ENCODE measurements around the gene NRXN3.
A peak's percentile ranks its signal among the peaks of the same experiment; 100 is the strongest.

The NRXN3 gene

DNA sequence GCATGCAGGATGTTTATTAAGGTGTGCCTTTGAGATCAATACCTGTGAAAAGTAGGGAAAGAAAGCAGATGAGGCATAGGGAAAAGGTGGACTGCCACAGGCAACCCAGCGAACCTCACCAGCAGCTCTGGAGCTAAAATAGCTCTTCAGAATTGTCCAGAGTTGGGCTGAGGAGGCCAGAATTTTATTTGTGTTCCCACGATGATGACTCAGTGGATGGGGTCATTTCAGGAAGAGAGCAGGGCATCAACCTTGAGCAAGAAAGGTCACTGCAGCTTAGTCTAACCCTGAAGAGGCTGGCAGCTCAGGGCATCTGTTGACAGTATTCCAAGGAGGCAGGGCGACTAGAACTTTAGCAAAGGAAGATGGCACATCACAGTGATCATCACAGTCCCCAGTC, 1345.0 kb downstream of the NRXN3 start:
- no peak for DNase-seq

DNA sequence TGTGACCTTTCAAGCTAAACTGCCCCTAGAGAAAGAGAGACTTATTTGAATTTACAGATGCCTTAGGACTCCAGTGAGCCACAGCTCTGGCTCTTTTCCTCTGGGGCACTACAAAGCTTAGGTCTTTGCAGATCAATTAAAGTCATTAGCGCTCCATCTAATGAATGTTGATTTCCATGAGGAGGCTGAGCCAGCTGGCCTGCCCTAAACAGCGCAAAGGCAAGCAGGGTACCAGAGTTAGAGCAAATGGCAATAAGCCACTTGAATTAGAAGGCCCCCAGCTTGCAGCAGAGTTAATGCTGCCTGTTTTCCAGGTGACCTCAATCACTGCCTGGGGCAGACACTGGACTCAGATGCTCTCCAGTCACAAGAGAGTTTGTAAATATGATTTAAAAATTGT, 1345.8 kb downstream of the NRXN3 start:
- DNase-seq: no peak

DNA sequence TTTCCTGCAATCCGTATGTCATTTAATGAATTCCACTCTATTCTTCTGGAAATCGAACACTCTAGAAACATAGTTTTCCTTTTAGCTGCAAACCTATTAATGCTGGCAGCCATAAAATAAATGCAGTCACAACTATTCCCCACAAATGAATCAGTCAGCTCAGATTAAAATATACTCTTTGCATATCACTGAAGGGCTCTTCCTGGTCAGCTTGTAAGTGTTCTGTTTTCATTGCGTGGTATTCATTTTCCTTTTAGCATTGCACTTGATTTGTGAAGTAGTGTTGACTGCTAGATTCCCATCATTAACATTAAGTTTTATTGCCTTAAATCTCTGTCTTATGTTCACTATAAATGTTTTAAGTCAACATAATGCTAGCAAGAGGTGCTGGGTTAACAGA, 1355.2 kb downstream of the NRXN3 start:
- no peak for DNase-seq

DNA sequence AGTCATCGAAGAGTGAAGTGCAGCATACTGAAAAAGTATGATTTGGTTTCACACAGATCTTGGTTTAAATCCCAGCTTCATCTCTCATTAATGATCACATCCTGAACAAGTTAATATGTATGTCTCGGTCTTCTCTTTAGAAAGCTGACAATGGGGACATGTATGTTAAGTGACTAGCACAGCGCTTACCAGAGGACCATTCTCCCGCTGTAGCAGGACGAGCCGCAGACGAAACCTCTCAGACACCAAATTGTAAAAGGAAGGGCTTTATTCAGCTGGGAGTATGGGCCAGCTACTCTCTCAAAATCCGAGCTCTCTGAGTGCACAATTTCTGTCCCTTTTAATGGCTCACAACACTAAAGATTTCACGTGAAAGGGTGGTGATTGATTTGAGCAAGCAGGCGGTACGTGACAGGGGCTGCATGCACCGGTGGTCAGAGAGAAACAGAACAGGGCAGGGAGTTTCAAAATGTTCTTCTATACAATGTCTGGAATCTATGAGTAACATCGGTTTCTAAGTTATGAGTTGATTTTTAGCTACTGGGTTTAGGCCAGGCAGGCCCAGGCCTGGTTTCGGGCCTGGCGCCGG, 1358.7 kb downstream of the NRXN3 start:
- no peak for DNase-seq

DNA sequence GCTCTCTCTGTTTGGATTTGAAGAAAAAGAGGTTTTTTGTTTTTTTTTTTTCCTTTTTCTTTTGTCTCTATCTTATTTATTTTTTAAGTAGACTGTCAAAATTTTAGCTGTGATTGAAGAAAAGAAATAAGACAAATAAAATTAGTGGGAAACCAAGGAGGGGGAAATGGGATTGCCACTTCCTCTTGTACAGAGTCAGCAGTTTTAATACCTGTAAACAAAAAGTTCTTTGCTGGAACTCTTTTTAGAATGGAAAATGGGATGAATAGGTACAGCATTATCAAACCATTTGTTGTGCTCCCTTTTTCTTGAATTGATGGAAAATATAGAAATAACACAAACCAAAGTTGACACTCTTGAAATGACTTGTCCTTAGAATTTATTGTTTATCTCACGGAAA, 1360.4 kb downstream of the NRXN3 start:
- no peak for DNase-seq

DNA sequence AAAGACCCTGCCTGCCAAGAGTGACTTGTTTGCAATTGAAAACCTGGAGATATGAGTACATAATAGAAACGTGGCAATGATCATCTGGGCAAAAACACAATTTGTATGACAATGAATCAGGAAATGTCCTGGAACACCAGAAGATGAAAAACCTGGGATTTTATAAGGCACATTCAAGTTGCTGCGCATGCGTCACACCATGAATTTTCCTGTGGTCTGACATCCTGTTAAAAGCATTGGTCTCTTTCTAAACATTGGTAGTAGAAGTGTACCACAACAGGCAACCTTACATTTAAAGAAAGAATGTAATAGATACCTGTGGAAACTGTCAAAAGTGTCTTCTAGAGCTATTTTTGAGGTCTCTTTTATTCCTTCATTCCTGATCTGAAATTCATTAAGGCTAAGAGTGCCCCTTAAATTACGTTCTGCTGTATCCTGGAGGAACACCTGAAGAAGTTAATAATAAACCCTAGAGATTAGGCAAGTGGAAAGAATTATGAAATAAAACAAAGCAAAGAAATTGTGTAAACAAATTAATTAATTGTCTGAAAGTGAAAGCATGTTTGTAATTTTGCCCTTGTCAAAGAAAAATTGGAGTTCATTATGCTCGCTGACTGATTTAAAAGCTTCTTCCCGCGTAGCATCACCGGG, 1364.7 kb downstream of the NRXN3 start:
- peak in 1 of 3 donors; percentile 4 for DNase-seq

DNA sequence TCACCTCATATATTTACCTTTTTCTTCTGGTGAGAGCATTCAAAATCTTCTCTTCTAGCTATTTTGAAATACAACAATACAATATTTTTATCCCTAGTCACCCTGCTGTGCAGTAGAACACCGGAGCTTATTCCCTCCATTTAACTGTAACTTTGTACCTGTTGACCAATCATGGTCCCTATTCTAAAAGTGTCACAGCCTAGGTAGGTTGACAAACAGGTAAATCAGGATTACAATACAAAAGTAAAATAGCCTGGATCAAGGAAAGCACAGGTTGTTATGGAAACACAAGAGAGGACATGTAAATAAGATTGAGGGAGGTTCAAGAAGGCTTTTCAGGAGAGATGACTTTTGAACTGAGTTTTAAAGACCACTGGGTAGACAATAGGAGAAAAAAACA, 1370.2 kb downstream of the NRXN3 start:
- no peak for DNase-seq

DNA sequence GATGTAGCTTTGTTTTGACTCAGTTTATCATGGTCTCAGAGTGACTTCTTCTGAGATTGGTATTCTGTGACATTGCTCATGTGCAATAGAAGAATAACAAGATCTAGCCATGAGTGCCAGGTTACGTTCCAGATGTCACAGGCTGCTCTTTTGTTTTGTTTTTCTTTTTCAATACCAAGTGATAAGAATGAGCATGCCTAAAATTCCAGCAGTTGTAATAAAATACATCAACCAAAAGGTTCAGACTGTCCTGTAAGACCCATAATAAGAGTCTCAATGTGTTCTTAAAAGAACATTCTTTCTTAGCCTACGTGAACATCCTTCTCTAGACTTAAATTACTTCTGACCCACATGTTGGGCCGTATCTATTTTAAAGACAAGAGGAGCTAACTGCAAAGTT, 1371.9 kb downstream of the NRXN3 start:
- no peak for DNase-seq

DNA sequence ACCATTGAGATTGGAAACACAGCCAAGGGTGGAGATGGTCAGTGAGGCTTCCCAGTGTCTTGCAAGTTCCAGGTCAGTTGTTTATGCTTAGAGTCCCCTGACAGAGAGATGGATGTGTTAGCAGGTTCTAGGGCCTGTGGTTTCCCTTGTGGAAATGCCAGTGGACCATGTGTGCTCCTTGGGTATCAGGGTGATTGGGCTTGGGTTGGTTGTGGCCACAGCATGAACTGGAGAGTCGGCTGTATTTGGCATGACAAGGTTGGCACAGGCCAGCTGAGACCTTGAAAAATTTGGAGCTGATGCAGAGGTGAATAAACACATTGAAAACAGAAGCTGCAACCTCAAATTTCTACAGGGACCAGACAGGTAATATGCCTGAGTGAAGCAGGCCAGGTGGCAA, 1373.2 kb downstream of the NRXN3 start:
- no peak for DNase-seq

DNA sequence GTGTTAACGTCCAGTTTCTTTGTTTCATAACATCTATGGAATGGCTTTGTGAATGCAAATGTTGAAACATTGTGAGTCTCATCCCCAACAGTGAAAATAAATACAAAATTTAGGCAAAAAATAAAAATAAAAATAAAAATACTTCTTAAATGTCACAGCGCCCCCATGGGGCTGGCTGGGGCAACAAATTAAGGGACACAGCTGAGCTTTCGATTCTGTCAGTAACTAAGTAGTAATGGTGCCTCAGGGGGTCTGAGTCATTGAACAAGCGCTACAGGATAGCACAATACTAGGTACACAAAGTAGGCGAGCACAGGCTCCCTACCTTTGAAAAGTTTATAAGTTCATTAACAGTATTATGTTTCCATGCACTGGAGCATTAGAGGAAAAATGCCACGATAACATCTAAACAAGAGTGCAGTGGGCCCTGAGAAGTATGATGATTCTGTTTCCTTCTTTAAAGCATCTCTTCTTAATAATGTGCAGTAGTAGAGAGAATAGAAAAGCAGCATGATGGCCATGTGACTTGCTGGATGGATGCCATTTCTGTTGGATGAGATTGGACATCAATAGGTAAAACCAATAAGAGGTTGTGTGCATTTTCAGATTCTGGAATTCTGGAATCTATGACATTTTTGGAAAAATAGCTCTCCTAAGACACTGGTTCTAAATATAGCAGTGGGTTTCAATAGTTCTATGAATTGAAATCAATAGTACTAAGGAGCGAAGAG, 1374.0 kb downstream of the NRXN3 start:
- peak in 2 of 3 donors; percentile 1 to 15 for DNase-seq

DNA sequence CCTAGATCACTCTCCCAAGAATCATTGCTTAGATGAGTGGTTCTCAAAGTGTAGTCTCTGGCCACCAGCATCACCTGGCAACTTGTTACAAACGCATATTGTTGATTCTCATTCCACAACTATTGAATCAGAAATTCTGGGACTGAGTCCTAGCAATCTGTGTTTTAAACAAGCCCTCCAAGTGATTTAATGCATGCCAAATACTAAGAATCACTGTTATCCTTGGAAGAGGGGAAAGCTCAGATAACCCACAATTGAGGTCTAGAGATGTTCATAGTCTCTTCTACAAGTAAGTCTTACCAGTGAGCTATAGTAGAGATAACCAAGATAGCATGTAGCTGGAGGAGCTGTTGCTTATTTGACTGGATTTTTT, 1374.5 kb downstream of the NRXN3 start:
- DNase-seq: no peak

DNA sequence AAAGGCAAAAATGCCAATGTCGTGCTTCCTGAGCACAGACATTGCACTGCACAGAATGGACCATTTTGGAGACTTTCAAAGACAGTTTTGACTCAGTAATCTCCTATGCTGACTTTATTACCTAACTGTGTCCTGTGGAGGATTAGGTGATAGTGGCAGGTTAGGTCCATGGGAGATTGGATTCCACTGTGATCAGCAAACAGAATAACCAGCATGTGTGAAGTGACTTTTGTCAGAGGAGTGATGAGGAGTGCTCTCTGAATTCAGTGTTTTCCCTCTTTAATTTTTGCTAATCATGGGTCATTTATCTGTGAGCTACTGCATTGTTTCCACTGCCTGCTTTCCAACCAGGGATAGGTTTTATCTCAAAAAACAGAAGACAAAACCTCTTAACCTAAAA, 1378.7 kb downstream of the NRXN3 start:
- DNase-seq: no peak

DNA sequence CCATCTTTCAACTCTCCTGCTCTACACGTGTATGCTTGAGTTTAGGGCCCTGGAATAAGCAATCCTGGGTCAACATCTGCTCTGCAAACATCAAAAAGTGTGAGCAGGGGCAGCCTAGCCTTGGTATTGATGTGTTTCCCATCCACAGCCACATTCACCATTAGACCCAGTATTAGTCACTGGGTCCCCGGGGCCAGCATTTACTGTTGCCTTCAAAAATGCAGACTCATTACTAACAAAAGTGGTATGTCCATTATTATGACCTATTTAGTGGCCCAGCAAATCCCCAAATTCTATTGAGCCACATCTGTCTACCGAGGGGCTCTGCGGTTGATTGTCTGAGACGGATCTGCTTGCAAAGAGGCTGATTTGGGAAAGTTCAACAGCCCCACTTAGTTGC, 1379.3 kb downstream of the NRXN3 start:
- no peak for DNase-seq

DNA sequence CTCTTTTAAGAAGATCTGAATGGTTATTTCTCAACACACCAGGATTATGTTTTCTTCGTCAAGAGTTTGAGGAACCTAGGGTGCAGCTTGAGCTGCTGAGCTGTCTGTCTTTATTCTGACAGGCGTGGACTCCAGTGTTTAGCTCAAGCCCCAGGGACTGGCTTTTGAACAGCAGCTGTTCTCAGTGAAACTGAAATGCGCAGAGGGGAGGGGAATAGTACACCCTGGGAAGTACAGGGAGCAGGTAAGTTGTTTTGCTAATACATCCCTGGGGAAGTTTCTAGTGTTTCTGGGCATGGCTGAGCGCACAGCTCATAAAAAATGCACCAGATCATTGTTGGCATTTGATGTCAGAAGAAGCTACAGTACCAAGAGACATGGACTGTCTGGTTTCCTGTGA, 1381.3 kb downstream of the NRXN3 start:
- no peak for DNase-seq

DNA sequence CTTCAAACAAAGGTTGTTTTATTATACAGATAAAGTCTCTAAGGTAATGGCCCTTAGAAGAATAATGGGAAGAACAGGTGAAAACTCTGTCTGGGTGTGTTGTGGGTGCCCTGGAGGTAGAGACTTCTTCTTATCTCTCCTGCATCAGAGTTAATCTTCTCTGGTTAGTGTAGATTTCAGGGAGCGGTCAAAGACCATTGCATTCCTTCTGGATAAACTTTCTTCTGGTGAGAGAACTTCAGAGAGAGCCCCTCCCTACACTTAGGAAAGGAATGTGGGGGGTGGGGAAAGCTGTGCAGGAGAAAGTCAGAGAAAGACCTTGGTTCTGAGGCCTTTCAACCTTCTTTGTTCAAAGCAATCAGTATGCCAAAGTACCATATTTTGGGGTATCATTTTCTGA, 1382.6 kb downstream of the NRXN3 start:
- DNase-seq: no peak

DNA sequence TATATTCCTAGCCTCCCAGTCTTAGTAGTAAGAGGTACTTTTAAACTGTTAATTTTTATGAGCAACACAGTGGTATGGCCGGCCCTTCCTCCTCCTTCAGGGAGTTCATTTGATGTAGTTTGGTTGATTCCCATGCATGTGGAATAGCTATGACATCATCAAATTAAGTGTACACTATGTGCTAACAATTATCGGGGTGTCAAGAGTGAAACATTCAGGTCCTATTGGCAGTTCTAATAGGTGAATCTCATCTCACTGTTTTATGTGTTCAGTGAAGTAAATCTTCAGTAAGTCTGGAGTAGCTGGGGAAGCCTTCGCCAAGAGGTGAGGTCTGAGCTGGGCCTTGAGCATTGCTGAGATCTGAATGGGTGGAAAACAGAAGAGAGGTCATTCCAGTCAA, 1384.6 kb downstream of the NRXN3 start:
- DNase-seq: no peak

DNA sequence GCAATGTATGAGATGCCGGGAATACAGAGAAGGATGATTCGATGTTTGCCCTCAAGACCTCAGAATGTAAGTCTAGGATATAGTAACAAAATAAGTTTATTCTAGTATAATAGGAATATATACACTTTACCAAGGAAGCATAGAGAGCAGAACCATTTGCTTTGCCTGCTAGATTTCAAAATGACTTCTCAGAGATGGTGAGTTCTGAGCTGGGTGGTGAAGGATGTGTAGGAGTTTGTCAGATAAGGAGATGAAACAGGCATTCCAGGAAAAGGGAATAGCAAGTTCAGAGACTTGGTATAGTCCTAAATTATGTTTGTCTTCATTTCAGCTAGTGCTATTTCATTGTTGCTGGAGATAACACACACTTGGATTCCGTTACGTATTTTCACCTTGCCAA, 1385.3 kb downstream of the NRXN3 start:
- no peak for DNase-seq

DNA sequence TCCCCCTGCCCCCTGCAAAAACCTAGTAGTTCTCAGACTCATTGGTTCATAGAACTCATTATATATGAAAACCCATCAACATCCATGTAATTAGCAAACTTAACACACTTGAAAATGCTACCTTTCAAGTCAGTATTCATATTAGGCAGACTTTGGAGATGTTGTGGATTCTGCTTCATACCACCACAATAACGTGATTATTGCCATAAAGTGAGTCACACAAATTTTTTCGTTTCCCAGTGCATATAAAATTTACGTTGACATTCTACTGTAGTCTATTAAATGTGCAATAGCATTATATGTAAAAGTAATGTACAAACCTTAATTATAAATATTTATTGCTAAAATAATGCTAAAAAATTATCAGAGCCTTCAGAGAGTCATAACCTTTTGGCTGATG, 1387.1 kb downstream of the NRXN3 start:
- no peak for DNase-seq

DNA sequence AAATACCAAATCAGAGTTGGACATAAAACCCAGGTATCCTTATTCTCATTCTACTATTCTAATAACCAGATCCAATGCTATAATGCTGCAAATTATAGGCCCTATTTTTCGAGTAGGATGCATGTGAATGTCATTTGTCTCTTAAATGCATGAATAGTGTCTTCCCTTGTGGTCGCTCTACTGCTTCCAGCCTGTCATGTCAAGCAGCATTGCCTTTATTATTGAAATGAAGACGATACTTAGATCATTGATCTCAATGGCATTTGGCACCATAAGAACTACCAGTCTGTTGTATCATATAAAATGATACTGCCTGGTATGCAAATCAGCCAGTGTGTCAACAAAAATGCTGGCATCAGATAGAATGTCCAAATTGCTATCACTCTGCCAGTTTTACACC, 1392.0 kb downstream of the NRXN3 start:
- no peak for DNase-seq

DNA sequence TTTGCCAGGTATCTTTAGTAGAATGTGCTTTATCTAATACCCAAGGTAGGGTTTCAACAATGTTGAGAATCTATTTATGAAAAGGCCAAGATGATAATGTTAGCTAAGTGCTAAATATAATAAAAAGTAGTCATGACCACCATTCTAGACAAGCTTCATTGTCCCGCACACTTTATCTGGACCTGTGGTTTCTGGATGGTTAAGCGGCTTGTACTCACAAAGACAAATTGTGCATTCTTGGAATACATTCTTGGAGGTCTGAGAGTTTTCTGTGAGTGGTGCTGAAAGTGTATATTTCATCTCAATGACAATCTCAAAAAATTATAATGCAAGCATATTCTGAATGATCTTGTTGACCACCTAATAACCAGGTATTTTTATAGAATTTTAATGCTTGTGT, 1394.2 kb downstream of the NRXN3 start:
- DNase-seq: no peak

DNA sequence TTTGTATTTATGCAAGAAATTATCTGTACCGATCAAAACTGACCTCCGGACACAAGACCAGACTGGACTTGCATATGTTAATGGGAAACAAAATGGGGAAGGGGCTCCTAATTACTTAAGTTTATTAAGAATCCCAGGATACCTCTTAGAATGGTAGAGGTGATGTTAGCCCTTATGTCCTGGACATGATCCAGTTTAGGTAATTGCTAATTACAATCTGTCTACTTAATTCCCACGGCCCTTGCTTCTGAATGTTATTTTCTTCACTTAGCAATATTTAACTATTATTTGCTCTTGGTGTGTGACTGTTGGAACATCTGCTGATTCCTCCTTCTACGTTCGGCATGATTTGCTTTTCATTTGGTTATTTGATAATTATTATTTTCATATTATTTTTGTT, 1397.1 kb downstream of the NRXN3 start:
- no peak for DNase-seq

DNA sequence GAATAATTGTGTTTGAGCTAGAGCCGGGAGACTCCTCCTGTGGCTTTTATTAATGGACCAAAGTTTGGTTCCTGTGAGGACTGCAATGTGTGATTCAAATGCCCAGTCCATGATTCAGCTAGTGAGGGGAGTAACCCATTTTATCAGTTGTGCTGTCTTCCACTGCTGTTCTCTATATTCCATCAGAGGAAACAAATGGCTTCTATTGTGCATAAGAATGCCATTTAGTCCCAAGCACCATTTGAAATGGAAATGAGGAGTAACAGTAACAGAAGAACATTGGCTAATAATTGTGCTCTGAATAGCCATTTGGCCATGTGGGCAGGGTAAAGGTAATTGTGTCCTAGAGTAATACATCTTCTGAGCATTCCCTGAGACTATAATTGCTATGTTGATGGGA, 1398.4 kb downstream of the NRXN3 start:
- DNase-seq: no peak

DNA sequence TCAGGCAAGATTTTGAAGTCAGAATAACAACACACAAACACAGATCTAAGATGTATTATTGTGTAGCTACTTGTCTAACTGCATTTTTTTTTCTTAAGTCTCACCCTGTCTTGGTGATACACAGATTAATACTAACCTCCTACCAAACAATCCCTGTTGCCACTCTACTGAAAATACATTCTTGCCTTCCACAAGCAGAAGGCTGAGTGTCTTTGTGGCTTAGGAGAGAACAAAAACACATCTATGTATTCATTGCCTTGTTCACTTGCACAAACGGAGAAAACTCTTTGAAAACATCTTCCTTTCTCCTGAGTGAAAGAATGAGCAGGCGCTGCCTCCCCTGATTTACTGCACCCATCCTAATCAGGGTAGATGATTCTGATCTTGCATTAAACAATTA, 1398.9 kb downstream of the NRXN3 start:
- no peak for DNase-seq

DNA sequence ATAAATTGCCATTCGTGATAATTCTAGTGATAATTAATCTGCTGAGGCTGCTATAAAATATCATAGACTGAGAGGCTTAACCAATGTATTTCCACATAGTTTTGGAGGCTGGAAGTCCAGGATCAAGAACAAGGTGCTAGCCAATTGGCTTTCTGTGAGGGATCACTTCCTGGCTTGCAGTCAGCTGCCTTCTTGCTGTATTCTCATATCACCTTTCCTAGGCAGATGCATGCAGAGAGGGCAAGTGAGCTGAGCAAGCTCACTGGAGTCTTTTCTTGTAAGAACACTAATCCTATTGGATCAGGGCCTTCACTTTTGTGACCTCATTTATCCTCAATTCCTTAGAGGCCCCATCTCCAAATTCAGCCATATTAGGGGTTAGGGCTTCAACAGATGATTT, 1400.5 kb downstream of the NRXN3 start:
- no peak for DNase-seq

DNA sequence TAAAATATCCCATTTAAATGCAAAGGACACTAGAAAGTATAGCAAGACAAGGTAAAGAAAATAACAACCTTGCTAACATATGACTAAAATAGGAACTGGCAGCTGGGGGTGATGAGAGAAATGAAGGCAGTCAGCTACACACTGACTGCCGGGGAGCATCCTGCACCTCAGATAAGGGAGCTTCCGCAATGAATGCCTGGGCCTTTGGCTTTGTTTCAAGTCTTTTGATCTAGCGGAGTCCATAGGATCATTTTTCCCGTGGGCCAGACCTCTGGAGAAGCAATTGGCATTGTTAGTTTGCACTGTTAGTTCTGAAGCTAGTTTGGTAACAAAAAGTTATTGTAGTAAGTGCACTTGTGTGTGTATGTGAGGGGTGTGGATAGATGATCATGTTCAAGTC, 1401.2 kb downstream of the NRXN3 start:
- DNase-seq: no peak

All from suppressor macrophage treated with lipopolysaccharide for 1 hour (primary cell).